VCaP (cell line): ENCODE measurements around the gene TRMU.

Experiments
- H3K27ac ChIP-seq: fragments of 450-650 bp; 2 replicates; pipeline ENCODE4 v1.5.1; 2017
- CTCF ChIP-seq: fragments of 450-650 bp; conservative IDR thresholded peaks from 2 replicates; pipeline ENCODE4 v1.5.1; 2017; ENCODE audit warnings: mild to moderate bottlenecking, moderate library complexity

TRMU gene

DNA sequence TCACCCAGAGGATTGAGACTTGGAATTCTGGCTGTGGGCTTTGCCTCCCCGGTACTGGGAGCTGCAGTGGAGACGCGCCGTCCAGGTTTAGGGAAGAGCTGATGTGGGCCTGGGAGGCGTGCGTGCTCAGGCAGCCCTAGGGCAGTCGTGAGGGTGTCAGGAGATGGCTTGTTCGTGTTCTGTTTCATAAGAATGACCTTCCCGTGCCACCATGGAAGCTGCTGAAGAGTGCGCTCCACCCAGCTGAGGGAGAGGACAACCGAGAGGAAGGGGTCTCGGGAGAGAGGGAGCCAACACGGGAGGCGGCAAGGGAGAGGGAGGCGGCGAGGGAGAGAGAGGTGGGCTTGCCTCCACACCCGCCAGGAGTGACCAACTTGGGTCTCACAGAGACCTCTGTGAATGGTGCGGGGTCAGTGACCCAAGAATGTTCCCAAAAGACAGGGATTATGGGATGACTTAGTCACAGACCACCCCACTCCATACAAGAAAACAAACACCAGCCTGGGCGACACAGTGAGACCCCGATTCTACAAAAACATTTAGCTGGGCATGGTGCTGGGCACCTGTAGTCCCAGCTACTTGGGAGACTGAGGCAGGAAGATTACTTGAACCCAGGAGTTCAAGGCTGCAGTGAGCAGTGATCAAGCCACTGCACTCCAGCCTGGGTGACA, 14.7 kb upstream of the TRMU start:
- H3K27ac ChIP-seq: no peak overlapping the region
- no peak for TF ChIP-seq CTCF

GRCh38 chr22:46322711-46323110, 12.8 kb upstream of the TRMU start:
- no peak for TF ChIP-seq CTCF
- H3K27ac ChIP-seq: no peak overlapping the region

DNA sequence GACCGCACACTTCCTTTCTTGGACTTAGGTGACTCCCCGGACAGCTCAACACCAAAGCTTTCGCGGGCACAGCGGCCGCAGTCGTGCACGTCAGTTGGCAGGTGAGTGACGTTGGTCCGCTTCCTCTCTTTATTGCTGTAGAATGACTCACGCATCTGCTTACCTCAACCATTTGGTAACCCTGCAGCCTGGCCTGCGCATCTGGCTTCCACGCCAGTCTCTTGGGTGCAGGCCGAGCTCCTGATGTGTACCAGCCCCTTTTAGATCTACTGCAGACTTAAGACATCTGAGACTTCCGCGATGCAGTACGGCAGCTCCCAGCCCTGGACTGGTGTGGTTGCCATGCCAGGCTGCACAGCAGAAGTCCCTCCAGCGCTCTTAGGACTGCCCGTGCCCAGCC, 12.4 kb upstream of the TRMU start:
- TF ChIP-seq CTCF: no peak
- no peak overlapping the region for H3K27ac ChIP-seq

DNA sequence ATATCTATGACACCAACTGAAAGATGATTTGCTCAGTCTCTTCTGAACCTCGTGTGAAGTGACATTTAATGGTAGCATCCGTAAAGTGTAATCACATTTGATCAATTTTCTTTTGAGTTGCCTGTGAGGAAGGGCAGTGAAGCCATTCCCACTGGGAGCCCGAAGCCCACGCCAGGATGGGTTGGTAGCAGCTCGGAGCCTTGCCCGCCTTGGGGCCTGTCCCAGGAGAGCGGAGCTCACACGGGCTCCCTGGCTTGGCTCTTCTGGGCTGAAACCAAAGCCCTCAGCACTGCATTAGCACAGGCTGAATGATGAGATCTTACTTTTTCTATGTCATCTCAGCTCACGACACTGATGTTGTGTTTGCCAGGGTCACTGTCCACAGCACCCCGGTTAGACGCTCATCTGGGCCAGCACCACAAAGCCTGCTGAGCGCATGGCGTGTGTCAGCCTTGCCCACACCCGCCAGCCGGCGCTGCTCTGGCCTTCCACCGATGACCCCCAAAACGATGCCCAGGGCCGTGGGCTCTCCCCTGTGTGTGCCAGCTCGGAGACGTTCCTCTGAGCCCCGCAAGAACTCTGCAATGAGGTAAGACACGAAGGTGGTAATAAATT, 9.3 kb upstream of the TRMU start:
- TF ChIP-seq CTCF: no peak

GRCh38 chr22:46327691-46328465, 7.6 kb upstream of the TRMU start:
- no peak for TF ChIP-seq CTCF
- no peak overlapping the region for H3K27ac ChIP-seq

More for the DNA sequence above, 9.3 kb upstream of the TRMU start:
- H3K27ac ChIP-seq: no peak overlapping the region

DNA sequence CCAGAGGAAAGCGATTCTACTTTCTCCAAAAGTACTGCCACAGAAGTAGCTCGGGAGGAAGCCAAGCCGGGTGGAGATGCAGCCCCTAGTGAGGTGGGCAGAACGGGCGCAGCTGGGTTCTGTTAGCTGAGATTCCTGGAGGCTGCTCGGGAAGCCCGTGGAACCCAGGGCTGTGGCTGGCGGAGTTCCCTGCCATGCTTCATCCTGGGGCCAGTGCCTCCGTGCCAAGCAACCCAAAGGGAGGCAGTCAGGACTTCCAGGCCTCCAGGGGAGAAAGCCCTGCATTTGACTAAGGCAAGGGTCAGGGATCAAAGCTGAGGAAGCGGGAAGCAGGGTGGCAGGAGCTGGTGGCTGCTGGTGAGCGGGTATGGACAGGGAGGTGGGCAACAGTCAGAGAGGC, 6.7 kb upstream of the TRMU start:
- H3K27ac ChIP-seq: no peak overlapping the region

More for the DNA sequence above, 6.7 kb upstream of the TRMU start:
- TF ChIP-seq CTCF: no peak
